ENCODE results near the gene CNTRL.
"Not testable (repeated sequence)": the region's sequence is repeated elsewhere in the genome, so short reads cannot be mapped to it uniquely, and the experiment has no call there.

Gene CNTRL

GRCh38 chr9:121071756-121072421, 2.9 kb upstream of the CNTRL start:
- TF ChIP-seq, protein P1, sequence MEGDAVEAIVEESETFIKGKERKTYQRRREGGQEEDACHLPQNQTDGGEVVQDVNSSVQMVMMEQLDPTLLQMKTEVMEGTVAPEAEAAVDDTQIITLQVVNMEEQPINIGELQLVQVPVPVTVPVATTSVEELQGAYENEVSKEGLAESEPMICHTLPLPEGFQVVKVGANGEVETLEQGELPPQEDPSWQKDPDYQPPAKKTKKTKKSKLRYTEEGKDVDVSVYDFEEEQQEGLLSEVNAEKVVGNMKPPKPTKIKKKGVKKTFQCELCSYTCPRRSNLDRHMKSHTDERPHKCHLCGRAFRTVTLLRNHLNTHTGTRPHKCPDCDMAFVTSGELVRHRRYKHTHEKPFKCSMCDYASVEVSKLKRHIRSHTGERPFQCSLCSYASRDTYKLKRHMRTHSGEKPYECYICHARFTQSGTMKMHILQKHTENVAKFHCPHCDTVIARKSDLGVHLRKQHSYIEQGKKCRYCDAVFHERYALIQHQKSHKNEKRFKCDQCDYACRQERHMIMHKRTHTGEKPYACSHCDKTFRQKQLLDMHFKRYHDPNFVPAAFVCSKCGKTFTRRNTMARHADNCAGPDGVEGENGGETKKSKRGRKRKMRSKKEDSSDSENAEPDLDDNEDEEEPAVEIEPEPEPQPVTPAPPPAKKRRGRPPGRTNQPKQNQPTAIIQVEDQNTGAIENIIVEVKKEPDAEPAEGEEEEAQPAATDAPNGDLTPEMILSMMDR (conservative IDR thresholded peaks at IDR 0.05; ENCODE audit: low read length), result peak; percentile 54
- peak; percentile 47 for DNase-seq (ENCODE audit: low read depth)
- peak overlapping the region; percentile 63 for H3K4me3 ChIP-seq (ENCODE audit: low read length)

- DNase-seq (ENCODE audit: low read depth), result peak; percentile 90
- TF ChIP-seq, protein P1 (conservative IDR thresholded peaks at IDR 0.05; ENCODE audit: low read length), result no peak
- H3K4me3 ChIP-seq (ENCODE audit: low read length), result peak overlapping the region; percentile 63
Measured at GRCh38 chr9:121073038-121073437, 1.7 kb upstream of the CNTRL start.

DNA sequence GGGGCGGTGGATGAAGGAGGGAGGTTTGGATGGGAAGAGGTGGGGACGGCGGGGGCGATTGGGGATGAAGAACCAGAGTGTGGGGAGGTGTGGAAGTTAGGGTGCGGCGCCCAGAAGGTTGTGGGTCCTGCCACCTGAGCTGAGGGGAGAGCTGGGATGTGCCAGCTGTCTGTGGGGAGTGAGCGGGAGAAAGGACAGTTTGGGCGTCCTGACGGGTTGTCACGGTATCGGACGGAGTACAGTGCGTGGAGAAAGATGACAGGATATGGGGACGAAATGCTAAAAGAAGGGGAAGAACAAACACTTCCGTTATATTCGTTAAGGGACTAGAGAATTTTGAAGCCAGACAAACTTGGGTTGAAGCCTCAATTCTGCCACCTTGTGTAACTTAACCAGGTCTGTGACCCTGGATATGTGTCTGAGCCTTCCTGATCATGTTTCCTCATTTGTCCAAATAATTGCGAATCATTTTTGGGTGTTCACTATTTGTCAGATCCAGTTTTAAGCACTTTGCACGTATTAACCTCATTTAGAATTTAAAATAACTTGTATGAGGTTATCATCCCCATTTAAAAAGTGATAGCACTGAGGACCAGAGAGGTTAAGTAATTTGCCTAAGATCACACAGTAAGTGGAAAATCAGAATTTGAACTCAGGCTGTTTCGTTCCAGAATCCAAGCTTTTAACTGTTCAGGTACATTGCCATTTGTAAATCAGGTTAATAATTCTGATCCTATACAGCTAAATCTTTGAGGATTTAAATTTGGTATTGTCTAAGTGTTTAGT, 689 bp downstream of the CNTRL start:
- TF ChIP-seq, protein P1 (conservative IDR thresholded peaks at IDR 0.05; ENCODE audit: low read length), result no peak; the same call in 1 of the 2 replicates
- peak overlapping the region; percentile 83 for H3K4me3 ChIP-seq (ENCODE audit: low read length)
- DNase-seq (ENCODE audit: low read depth), result peak; percentile 26

DNA sequence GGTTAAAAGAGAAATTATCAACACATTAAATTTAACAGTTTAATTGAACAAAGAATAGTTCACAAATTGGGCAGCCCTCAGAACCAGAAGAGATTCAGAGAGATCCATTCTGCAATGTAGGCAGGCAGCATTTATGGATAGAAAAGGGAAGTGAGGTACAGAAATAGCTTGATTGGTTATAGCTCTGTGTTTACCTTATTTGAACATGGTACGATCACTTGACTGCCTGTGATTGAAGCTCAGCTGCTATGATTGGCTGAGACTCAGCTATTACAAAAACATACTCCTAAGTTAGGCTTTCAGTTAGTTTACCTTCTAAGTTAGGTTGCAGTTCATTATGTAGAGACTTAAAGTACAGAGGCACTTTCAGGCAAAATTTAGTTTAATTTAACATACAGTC, 7.3 kb downstream of the CNTRL start:
- H3K4me3 ChIP-seq (ENCODE audit: low read length), result no peak overlapping the region
- DNase-seq (ENCODE audit: low read depth), result no peak
- TF ChIP-seq, protein P1 (conservative IDR thresholded peaks at IDR 0.05; ENCODE audit: low read length), result no peak

DNA sequence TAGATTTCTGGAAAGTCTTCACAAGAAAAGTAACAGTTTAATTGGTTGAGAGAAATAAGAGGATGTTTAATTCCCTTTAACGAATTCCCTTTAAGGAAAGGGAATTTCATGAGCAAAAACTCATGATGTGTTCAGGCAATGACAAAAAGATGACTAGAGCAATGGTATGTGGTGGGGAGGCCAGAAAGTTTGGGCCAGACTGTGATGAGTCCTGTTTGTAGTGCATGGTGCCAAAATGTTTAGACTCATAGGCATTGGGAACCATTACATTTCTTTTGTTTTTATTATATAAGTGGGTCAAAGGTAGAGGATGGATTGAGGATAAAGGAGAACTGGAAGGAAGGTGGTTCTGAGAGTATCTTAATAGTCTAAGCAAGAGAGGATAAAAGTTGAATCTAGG, 10.9 kb downstream of the CNTRL start:
- TF ChIP-seq, protein P1 (conservative IDR thresholded peaks at IDR 0.05; ENCODE audit: low read length), result no peak

GRCh38 chr9:121088576-121088975, 13.8 kb downstream of the CNTRL start:
- H3K4me3 ChIP-seq (ENCODE audit: low read length), result no peak overlapping the region
- DNase-seq (ENCODE audit: low read depth), result no peak
- TF ChIP-seq, protein P1 (conservative IDR thresholded peaks at IDR 0.05; ENCODE audit: low read length), result no peak

More for the DNA sequence above, 10.9 kb downstream of the CNTRL start:
- no peak overlapping the region for H3K4me3 ChIP-seq (ENCODE audit: low read length)
- peak; percentile 54 for DNase-seq (ENCODE audit: low read depth)

GRCh38 chr9:121090743-121091142, 16.0 kb downstream of the CNTRL start:
- not testable (repeated sequence) for DNase-seq (ENCODE audit: low read depth); H3K4me3 ChIP-seq (ENCODE audit: low read length)
